MCF 10A (cell line): ENCODE data around the gene CNTN2. TPM values are rescaled to one million over a fixed set of nuclear protein-coding genes. Genes with fewer than 3 reads are reported as not detected.

Experiments used
- BruUV-seq: library from RNA; stranded (reverse); fragments of 400-500 nt; replicated peaks from 2 replicates; lab custom pipeline; 2021; lab: Mats Ljungman, UMichigan
- CTCF ChIA-PET: fragments of 300-600 bp; sonication (Branson Sonifier 250); formaldehyde crosslinking; extraction: SDS; loops from one replicate; lab custom pipeline; 2021; ENCODE audit warnings: antibody characterized with exemption, inconsistent platforms; lab: Yijun Ruan, JAX
- POLR2A ChIA-PET: fragments of 300-600, 350-650 bp; sonication (Branson Sonifier 250); formaldehyde crosslinking; extraction: SDS; loops from one replicate; lab custom pipeline; 2020; ENCODE audit warnings: antibody characterized with exemption, inconsistent platforms; lab: Yijun Ruan, JAX
- DNase-seq: peaks from one replicate; pipeline ENCODE4 v3.0.0-alpha.2; 2018; ENCODE audit not compliant: unreplicated experiment
- H3K27ac Mint-ChIP-seq: one replicate; pipeline ENCODE4 v1.8.0; 2022; ENCODE audit warnings: mild to moderate bottlenecking, low read depth, mixed read lengths; ENCODE audit not compliant: unreplicated experiment
- H3K27me3 Mint-ChIP-seq: one replicate; pipeline ENCODE4 v1.8.0; 2022; ENCODE audit warnings: mixed read lengths; ENCODE audit not compliant: insufficient read depth, unreplicated experiment
- H3K36me3 Mint-ChIP-seq: one replicate; pipeline ENCODE4 v1.8.0; 2022; ENCODE audit warnings: mild to moderate bottlenecking, moderate library complexity, mixed read lengths; ENCODE audit not compliant: insufficient read depth, unreplicated experiment
- H3K4me1 Mint-ChIP-seq: one replicate; pipeline ENCODE4 v1.8.0; 2022; ENCODE audit warnings: mixed read lengths; ENCODE audit not compliant: insufficient read depth, unreplicated experiment
- H3K4me3 Mint-ChIP-seq: one replicate; pipeline ENCODE4 v1.8.0; 2022; ENCODE audit warnings: mild to moderate bottlenecking, moderate library complexity, mixed read lengths; ENCODE audit not compliant: unreplicated experiment
- H3K9me3 Mint-ChIP-seq: one replicate; pipeline ENCODE4 v1.8.0; 2022; ENCODE audit warnings: mixed read lengths; ENCODE audit not compliant: unreplicated experiment
- intact Hi-C: fragments of 100-400 bp; cut with micrococcal nuclease; formaldehyde crosslinking; loops from 2 replicates; pipeline ENCODE4 v1.14.1; 2022
- total RNA-seq: library from RNA; stranded (reverse); gene quantifications from 2 replicates; pipeline ENCODE4 v1.2.3, GENCODE V29; 2022
- TF ChIP-seq, protein P1 (sequence below): fragments of 200-600 bp; IDR thresholded peaks from one replicate; pipeline ENCODE4 v1.8.0; 2022; ENCODE audit warnings: antibody characterized with exemption, mild to moderate bottlenecking; ENCODE audit not compliant: unreplicated experiment

The CNTN2 gene
- total RNA-seq, 1 experiment from 2014 or later, result 0.05 TPM

DNA sequence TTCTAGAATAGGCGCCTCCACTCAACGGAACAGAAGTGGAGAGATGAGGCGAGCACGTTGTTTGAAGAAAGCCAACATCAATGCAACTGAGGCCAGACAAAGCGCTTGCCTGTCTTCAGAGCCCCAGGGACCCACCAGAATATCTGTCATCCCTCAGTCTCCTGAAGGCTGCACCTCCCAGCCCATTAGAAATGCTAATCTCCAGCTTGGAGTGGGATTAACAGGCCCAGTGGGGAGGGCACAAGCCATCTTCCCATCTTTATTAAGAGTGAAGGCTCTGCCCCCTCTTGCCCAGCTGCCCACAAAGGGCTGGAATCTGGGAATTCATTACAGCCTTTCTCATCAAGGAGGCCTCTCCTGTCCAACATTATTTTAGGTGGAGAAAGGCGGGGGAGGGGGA is 16.8 kb upstream of the CNTN2 start:
- intact Hi-C loops, result no loop called here
- ChIA-PET POLR2A (interaction anchor here (0.9 to 1.3 kb wide), 2 partner anchors 11 to 56 kb away, joined by 4 to 5 read pairs; no protein-coding TSS in a partner anchor), CTCF (interaction anchor here (0.6 to 2.6 kb wide), 3 partner anchors 14 to 145 kb away, joined by 3 to 14 read pairs (median 3); no protein-coding TSS in a partner anchor)
- BruUV-seq, result no TSS peak
- Mint-ChIP-seq H3K4me1 (no peaks in the 10 kb centered on the region), H3K36me3 (no peaks in the 10 kb centered on the region), H3K4me3 (no peak overlapping the region), H3K27ac (no peak overlapping the region), H3K9me3 (no peaks in the 10 kb centered on the region), H3K27me3 (peaks cover 63% of the 10 kb centered on the region)
- no peak for DNase-seq
- TF ChIP-seq, protein P1, sequence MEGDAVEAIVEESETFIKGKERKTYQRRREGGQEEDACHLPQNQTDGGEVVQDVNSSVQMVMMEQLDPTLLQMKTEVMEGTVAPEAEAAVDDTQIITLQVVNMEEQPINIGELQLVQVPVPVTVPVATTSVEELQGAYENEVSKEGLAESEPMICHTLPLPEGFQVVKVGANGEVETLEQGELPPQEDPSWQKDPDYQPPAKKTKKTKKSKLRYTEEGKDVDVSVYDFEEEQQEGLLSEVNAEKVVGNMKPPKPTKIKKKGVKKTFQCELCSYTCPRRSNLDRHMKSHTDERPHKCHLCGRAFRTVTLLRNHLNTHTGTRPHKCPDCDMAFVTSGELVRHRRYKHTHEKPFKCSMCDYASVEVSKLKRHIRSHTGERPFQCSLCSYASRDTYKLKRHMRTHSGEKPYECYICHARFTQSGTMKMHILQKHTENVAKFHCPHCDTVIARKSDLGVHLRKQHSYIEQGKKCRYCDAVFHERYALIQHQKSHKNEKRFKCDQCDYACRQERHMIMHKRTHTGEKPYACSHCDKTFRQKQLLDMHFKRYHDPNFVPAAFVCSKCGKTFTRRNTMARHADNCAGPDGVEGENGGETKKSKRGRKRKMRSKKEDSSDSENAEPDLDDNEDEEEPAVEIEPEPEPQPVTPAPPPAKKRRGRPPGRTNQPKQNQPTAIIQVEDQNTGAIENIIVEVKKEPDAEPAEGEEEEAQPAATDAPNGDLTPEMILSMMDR, result no peak

DNA sequence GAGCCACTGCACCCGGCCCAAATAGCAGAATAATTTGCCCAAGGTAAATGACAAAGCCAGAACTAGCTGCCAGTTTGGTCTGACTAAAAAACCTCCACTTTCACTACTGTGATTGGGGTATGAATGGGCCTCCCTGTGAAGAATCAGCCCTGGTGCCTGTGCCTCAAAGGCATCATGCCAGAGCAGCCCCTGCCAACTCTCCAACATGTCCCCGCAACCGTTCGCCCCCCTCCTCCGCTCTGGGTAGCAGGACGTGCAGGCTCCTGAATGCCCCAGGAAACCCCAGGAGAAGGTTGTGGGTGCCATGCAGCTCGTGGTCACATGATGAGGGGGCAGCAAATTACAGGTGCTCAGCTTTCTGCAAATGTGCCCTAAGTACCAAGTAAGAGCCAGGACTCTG is 14.6 kb upstream of the CNTN2 start:
- no peak overlapping the region for H3K4me3 Mint-ChIP-seq
- H3K27ac Mint-ChIP-seq, result no peak overlapping the region
- intact Hi-C loops, result no loop called here
- H3K27me3 Mint-ChIP-seq, result peaks cover 60% of the 10 kb centered on the region
- ChIA-PET CTCF (interaction anchor here (0.7 to 6.8 kb wide), 5 partner anchors 26 to 52 kb away, joined by 3 to 48 read pairs (median 7); no protein-coding TSS in a partner anchor), POLR2A (interaction anchor here (0.9 kb wide), 1 partner anchor 10 kb away, joined by 3 read pairs; no protein-coding TSS in a partner anchor)
- BruUV-seq, result no TSS peak
- H3K9me3 Mint-ChIP-seq, result no peaks in the 10 kb centered on the region
- no peak for DNase-seq
- no peaks in the 10 kb centered on the region for H3K36me3 Mint-ChIP-seq
- H3K4me1 Mint-ChIP-seq, result no peaks in the 10 kb centered on the region
- TF ChIP-seq, protein P1, result no peak

DNA sequence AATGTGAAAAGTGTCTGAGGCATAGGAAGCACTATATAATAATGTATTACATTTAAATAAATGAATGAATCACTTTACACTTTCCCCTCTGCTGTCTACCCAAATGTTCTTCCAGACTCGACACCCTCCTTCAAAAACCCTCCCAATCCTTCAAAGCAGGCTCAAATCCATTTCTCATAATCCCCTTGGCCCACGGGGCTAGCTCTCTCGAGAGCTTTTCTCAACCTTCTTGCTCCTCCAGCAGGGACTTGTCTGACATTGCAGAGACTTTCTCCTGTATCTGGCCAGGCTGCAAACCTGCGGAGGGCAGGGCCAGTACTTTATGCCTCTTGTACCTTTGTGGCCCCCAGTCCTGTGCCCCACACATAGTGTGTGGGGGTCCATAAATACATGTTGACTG is 14.1 kb upstream of the CNTN2 start:
- DNase-seq, result no peak
- ChIA-PET CTCF (interaction anchor here (0.5 to 6.8 kb wide), 8 partner anchors 25 to 221 kb away, joined by 3 to 48 read pairs (median 5); no protein-coding TSS in a partner anchor), POLR2A (interaction anchor here (0.9 kb wide), 1 partner anchor 11 kb away, joined by 3 read pairs; no protein-coding TSS in a partner anchor)
- Mint-ChIP-seq H3K4me3 (no peak overlapping the region), H3K9me3 (no peaks in the 10 kb centered on the region), H3K27ac (no peak overlapping the region), H3K4me1 (no peaks in the 10 kb centered on the region), H3K36me3 (no peaks in the 10 kb centered on the region), H3K27me3 (peaks cover 61% of the 10 kb centered on the region)
- intact Hi-C loops, result no loop called here
- no TSS peak for BruUV-seq
- TF ChIP-seq, protein P1, result no peak

DNA sequence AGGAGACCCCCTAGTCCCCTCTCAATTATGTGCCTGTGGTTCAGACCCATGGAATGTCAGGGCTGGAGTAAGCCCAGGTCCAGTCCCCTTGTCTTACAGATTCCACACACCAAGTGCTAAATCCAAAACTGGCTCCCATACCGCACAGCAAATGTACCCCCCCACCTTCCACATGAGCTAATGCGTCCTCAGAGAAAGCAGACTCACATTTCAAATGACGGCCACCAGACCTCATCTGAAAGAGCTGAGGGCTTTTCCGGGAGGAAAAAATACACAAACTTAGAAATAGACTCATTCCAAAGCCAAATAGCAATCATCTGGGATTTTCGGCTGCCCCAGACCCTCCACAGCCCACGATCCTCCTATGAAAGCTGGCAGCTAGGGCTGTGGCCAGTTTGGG is 12.8 kb upstream of the CNTN2 start:
- Mint-ChIP-seq H3K27me3 (peaks cover 74% of the 10 kb centered on the region), H3K36me3 (no peaks in the 10 kb centered on the region), H3K4me1 (no peaks in the 10 kb centered on the region), H3K9me3 (no peaks in the 10 kb centered on the region), H3K4me3 (no peak overlapping the region), H3K27ac (no peak overlapping the region)
- ChIA-PET CTCF (interaction anchor here (0.6 to 6.8 kb wide), 7 partner anchors 9 to 54 kb away, joined by 3 to 48 read pairs (median 4); no protein-coding TSS in a partner anchor), POLR2A (interaction anchor here (1.4 kb wide), 1 partner anchor 10 kb away, joined by 3 read pairs; no protein-coding TSS in a partner anchor)
- no peak for DNase-seq
- intact Hi-C loops, result no loop called here
- no TSS peak for BruUV-seq
- TF ChIP-seq, protein P1, result no peak
